H1 (cell line): ENCODE results near the gene DAO. TPM values are rescaled to one million over a fixed set of nuclear protein-coding genes. Genes with fewer than 3 reads are reported as not detected.
"Not testable (repeated sequence)": the region's sequence is repeated elsewhere in the genome, so short reads cannot be mapped to it uniquely, and the experiment has no call there.

Source experiments
- CTCF ChIA-PET: fragments of 300-600 bp; sonication (Branson Sonifier 250); formaldehyde crosslinking; loops from one replicate; lab custom pipeline; 2021; ENCODE audit not compliant: partially characterized antibody; lab: Charles Lee
- POLR2A ChIA-PET: fragments of 300-600 bp; sonication (Branson Sonifier 250); formaldehyde crosslinking; loops from one replicate; lab custom pipeline; 2021; ENCODE audit warnings: inconsistent platforms; ENCODE audit not compliant: partially characterized antibody; lab: Charles Lee
- DNase-seq, 2 experiments: peaks; one replicate each; pipeline versions ENCODE4 v3.0.0 to v3.0.0-alpha.2; 2010 to 2022; ENCODE audit warnings: low spot score in 2 of 2, low read depth in 1 of 2, mixed read lengths in 1 of 2
- FAIRE-seq: peaks from 2 replicates; lab custom pipeline; 2011; peaks lifted over from hg19 to GRCh38; lab: Jason Lieb, UNC
- H2AFZ ChIP-seq: 2 replicates; pipeline ENCODE4 v1.8.1; 2012; ENCODE audit warnings: low read length, inconsistent platforms
- H2AK5ac ChIP-seq: 2 replicates; pipeline ENCODE4 v1.6.1; 2013; ENCODE audit warnings: low read depth, low read length
- H2BK120ac ChIP-seq: replicated peaks from 2 replicates; pipeline ENCODE3; 2013; ENCODE audit warnings: low read depth, low read length, inconsistent platforms
- H2BK12ac ChIP-seq: 2 replicates; pipeline ENCODE4 v1.6.1; 2013; ENCODE audit warnings: low read depth, low read length
- H2BK15ac ChIP-seq: 2 replicates; pipeline ENCODE4 v1.6.1; 2013; ENCODE audit warnings: low read length
- H2BK20ac ChIP-seq: 2 replicates; pipeline ENCODE4 v1.6.1; 2013; ENCODE audit warnings: low read length
- H2BK5ac ChIP-seq: 2 replicates; pipeline ENCODE4 v1.6.1; 2013; ENCODE audit warnings: low read depth, low read length
- H3K14ac ChIP-seq: 2 replicates; pipeline ENCODE4 v1.6.1; 2013; ENCODE audit warnings: inconsistent platforms; ENCODE audit not compliant: insufficient read length
- H3K18ac ChIP-seq: 2 replicates; pipeline ENCODE4 v1.6.1; 2013; ENCODE audit warnings: low read length; ENCODE audit errors: extremely low read depth
- H3K23ac ChIP-seq: 2 replicates; pipeline ENCODE4 v1.6.1; 2013; ENCODE audit warnings: inconsistent platforms; ENCODE audit not compliant: insufficient read length
- H3K23me2 ChIP-seq: 2 replicates; pipeline ENCODE4 v1.6.1; 2013; ENCODE audit warnings: low read depth, low read length
- H3K27ac ChIP-seq: 2 replicates; pipeline ENCODE4 v1.6.1; 2011; ENCODE audit warnings: low read depth, low read length, inconsistent platforms
- H3K27me3 ChIP-seq, 4 experiments: replicated peaks in 1 of 4; 1 replicate in 1 of 4; 2 replicates in 3 of 4; pipeline versions ENCODE4 v1.6.1 to v1.8.1; 2011 to 2013; ENCODE audit warnings: low read length in 3 of 4, mild to moderate bottlenecking in 3 of 4, inconsistent platforms in 2 of 4, mixed read lengths in 2 of 4, moderate library complexity in 1 of 4; ENCODE audit not compliant: control insufficient read depth in 3 of 4, insufficient read depth in 3 of 4; ENCODE audit errors: extremely low read depth in 1 of 4
- H3K36me3 ChIP-seq, 4 experiments: 2 replicates each; pipeline versions ENCODE4 v1.6.1 to v1.8.1; 2011 to 2013; ENCODE audit warnings: mild to moderate bottlenecking in 4 of 4, low read length in 3 of 4, moderate library complexity in 2 of 4, control low read depth in 1 of 4, inconsistent platforms in 1 of 4; ENCODE audit not compliant: insufficient read depth in 4 of 4, control insufficient read depth in 2 of 4
- H3K4ac ChIP-seq: replicated peaks from 2 replicates; pipeline ENCODE3; 2013; ENCODE audit warnings: low read length, low read depth, mixed read lengths, inconsistent platforms; ENCODE audit not compliant: insufficient read length
- H3K4me1 ChIP-seq, 4 experiments: replicated peaks in 1 of 4; 1 replicate in 1 of 4; 2 replicates in 3 of 4; pipeline versions ENCODE4 v1.6.1 to v1.8.1; 2011 to 2013; ENCODE audit warnings: low read length in 3 of 4, inconsistent platforms in 2 of 4, mixed read lengths in 1 of 4; ENCODE audit not compliant: insufficient read depth in 4 of 4, control insufficient read depth in 3 of 4
- H3K4me2 ChIP-seq, 2 experiments: 2 replicates each; pipeline versions ENCODE4 v1.6.1 to v1.8.1; 2011 to 2013; ENCODE audit warnings: low read depth in 2 of 2, low read length in 2 of 2, control low read depth in 1 of 2, inconsistent platforms in 1 of 2, mild to moderate bottlenecking in 1 of 2; ENCODE audit not compliant: insufficient read depth in 1 of 2
- H3K4me3 ChIP-seq, 4 experiments: fragments of 200-600, 300-600 bp in 1 of 4; sonication (generic), shearing (Covaris generic), sonication (Bioruptor Twin) in 1 of 4; 2 replicates each; pipeline versions ENCODE4 v1.5.1 to v1.8.1; 2011 to 2016; ENCODE audit warnings: low read length in 4 of 4, low read depth in 3 of 4, control low read depth in 2 of 4, inconsistent platforms in 2 of 4, mild to moderate bottlenecking in 2 of 4, mixed read lengths in 1 of 4, moderate library complexity in 1 of 4; ENCODE audit not compliant: insufficient read depth in 2 of 4; ENCODE audit errors: extremely low read depth in 1 of 4
- H3K56ac ChIP-seq: replicated peaks from 2 replicates; pipeline ENCODE3; 2013; ENCODE audit warnings: low read depth, mild to moderate bottlenecking, mixed read lengths, low read length, inconsistent platforms; ENCODE audit not compliant: insufficient read length
- H3K79me1 ChIP-seq: 2 replicates; pipeline ENCODE4 v1.6.1; 2013; ENCODE audit warnings: low read depth, low read length, control low read depth
- H3K79me2 ChIP-seq, 2 experiments: 2 replicates each; pipeline versions ENCODE4 v1.6.1 to v1.8.1; 2012 to 2013; ENCODE audit warnings: low read length in 2 of 2, mild to moderate bottlenecking in 2 of 2, inconsistent platforms in 1 of 2; ENCODE audit not compliant: insufficient read depth in 2 of 2, control insufficient read depth in 1 of 2
- H3K9ac ChIP-seq, 4 experiments: replicated peaks in 1 of 4; 1 replicate in 1 of 4; 2 replicates in 3 of 4; pipeline versions ENCODE4 v1.6.1 to v1.8.1; 2011 to 2013; ENCODE audit warnings: low read depth in 3 of 4, low read length in 3 of 4, control low read depth in 2 of 4, mild to moderate bottlenecking in 2 of 4, moderate library complexity in 2 of 4, inconsistent platforms in 1 of 4; ENCODE audit errors: extremely low read depth in 1 of 4
- H3K9me3 ChIP-seq, 2 experiments: 2 replicates each; pipeline versions ENCODE4 v1.6.1 to v1.8.1; 2012 to 2013; ENCODE audit warnings: mild to moderate bottlenecking in 2 of 2, moderate library complexity in 2 of 2, control low read depth in 1 of 2, inconsistent platforms in 1 of 2, low read depth in 1 of 2, low read length in 1 of 2, mixed read lengths in 1 of 2; ENCODE audit not compliant: insufficient read depth in 2 of 2
- H4K20me1 ChIP-seq, 2 experiments: replicated peaks in 1 of 2; 2 replicates each; pipeline versions ENCODE3 to v1.8.1; 2011 to 2013; ENCODE audit warnings: inconsistent platforms in 2 of 2, low read length in 2 of 2, mild to moderate bottlenecking in 1 of 2; ENCODE audit not compliant: insufficient read depth in 2 of 2, control insufficient read depth in 1 of 2
- H4K5ac ChIP-seq: 2 replicates; pipeline ENCODE4 v1.6.1; 2013; ENCODE audit warnings: low read length, low read depth, mixed read lengths, inconsistent platforms; ENCODE audit not compliant: insufficient read length
- H4K8ac ChIP-seq: 2 replicates; pipeline ENCODE4 v1.8.0; 2013; ENCODE audit warnings: mild to moderate bottlenecking, moderate library complexity, low read length, inconsistent platforms; ENCODE audit not compliant: insufficient read depth; ENCODE audit errors: extremely low read depth
- H4K91ac ChIP-seq: replicated peaks from 2 replicates; pipeline ENCODE3; 2013; ENCODE audit warnings: low read length, mixed read lengths, inconsistent platforms; ENCODE audit not compliant: insufficient read length
- WGBS, 2 experiments: shearing (Covaris generic) in 1 of 2; methylation state at CpG; one replicate each; pipeline versions ENCODE4 v1.1.6 to v1.1.7; 2013 to 2015; ENCODE audit warnings: low lambda C conversion rate in 2 of 2, mixed read lengths in 2 of 2, inconsistent platforms in 1 of 2, low coverage in 1 of 2, missing lambda C conversion rate in 1 of 2; ENCODE audit not compliant: insufficient replicate concordance in 2 of 2, insufficient coverage in 1 of 2, insufficient read length in 1 of 2; ENCODE audit errors: extremely low coverage in 1 of 2, missing lambda C conversion rate in 1 of 2; 5-methylcytosine and 5-hydroxymethylcytosine counted together
- polyA plus RNA-seq, 7 experiments: library from polyadenylated mRNA; depleted of rRNA in 3 of 7; stranded (reverse) in 5 of 7; unstranded in 2 of 7; fragments of >200 nt in 5 of 7; fragments of 200-250 nt in 2 of 7; gene quantifications; 1 replicate in 5 of 7; 2 replicates in 1 of 7; 4 replicates in 1 of 7; pipeline versions ENCODE4 v1.2.1 to v1.2.3, GENCODE V29; 2011 to 2013; ENCODE audit warnings: missing spikeins in 2 of 7, mixed read lengths in 2 of 7
- total RNA-seq: library from RNA; stranded (reverse); fragmentation: NEBNext Ultra II Directional; extraction: Animal tissue kit (Norgen Biotek cat#: 25700); gene quantifications from 2 replicates; pipeline ENCODE4 v1.2.1, GENCODE V29; 2021

Gene DAO
- total and polyA plus RNA-seq, 2 of the 8 experiments (the other 6 are each of a cell fraction or from before 2014, with no cell fraction given) = not detected

- POLR2A ChIA-PET = interaction anchor here (0.9 to 2.9 kb wide), 2 partner anchors 9 to 15 kb away, joined by 4 to 10 read pairs; partner anchors contain the start of gene SSH1
- CTCF ChIA-PET = interaction anchor here (0.6 kb wide), 1 partner anchor 100 kb away, joined by 3 read pairs; no protein-coding TSS in a partner anchor
- H3K79me2 ChIP-seq = not testable (repeated sequence)
These were observed 38.1 kb upstream of the DAO start for GRCh38 chr12:108841825-108842224.

More at GRCh38 chr12:108841825-108842224, 38.1 kb upstream of the DAO start:
- not testable (repeated sequence) for H3K9me3 ChIP-seq, H2BK15ac ChIP-seq, H3K36me3 ChIP-seq, H2AFZ ChIP-seq, H3K23me2 ChIP-seq, FAIRE-seq, H2BK120ac ChIP-seq, H3K79me1 ChIP-seq, H3K27ac ChIP-seq, H3K4me2 ChIP-seq, H4K8ac ChIP-seq, H3K56ac ChIP-seq, H4K91ac ChIP-seq, H3K27me3 ChIP-seq, H3K23ac ChIP-seq, H4K20me1 ChIP-seq, H2BK12ac ChIP-seq, H2BK5ac ChIP-seq, H2BK20ac ChIP-seq, H3K9ac ChIP-seq, DNase-seq, H3K4ac ChIP-seq, H3K4me3 ChIP-seq, H4K5ac ChIP-seq, H3K14ac ChIP-seq, H3K18ac ChIP-seq
- WGBS, 2 experiments = 86% methylated on average over 4 of the region's 4 CpGs; no CpG with 5 or more reads in 1 of the 2 experiments
- H2AK5ac ChIP-seq = 0 out of 2 replicates have a peak overlapping the region, but pooled peaks have one; percentile 48
- peaks cover 2 to 14% (median 6%) of the 10 kb centered on the region in 4 experiments; a peak in 5 of 7 replicates for H3K4me1 ChIP-seq
